ENCODE data around the gene YES1.

DNA sequence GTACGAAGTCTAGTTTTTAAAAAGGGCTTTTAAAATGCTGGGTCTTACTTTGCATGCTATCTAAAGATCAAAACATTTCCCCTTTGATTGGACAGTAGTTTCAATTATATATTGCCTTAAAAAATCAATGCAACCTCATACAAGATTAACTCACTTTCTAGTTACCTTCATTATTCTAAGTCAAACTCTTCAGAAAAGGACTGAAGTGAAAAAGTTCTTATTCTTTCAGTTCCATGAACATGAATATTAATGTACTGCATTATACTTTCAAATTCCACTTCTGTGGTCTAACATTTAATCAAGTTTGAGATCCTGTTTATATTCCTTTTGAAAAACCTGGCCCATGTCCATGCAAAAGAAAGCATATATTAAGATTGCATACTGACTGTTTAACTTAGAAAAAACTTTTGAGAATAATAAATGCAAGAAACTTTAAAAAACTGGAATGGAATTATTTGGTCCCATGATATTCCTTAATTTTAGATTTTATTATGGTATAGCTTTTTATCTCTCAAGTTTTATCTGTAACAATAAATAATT is 88.4 kb downstream of the YES1 start:
- TF ChIP-seq CTCF (IDR thresholded peaks at IDR 0.05): no peak
- TF ChIP-seq POLR2A (IDR thresholded peaks at IDR 0.05): no peak
